ENCODE data around the gene DHRS7C. TPM values are rescaled to one million over a fixed set of nuclear protein-coding genes. Genes with fewer than 3 reads are reported as not detected.

The DHRS7C gene
- not detected in 2 replicates for total RNA-seq

GRCh38 chr17:9790889-9791876 is at the start of gene DHRS7C:
TSS of gene DHRS7C (minus strand) at chr17:9791592. CDS start at chr17:9791284, 308 bp downstream.
- intact Hi-C loops (cut with micrococcal nuclease): no loop called here
- Mint-ChIP-seq H3K36me3 (ENCODE audit: low read depth) (no peaks in the 10 kb centered on the region), H3K4me1 (no peaks in the 10 kb centered on the region)

DNA sequence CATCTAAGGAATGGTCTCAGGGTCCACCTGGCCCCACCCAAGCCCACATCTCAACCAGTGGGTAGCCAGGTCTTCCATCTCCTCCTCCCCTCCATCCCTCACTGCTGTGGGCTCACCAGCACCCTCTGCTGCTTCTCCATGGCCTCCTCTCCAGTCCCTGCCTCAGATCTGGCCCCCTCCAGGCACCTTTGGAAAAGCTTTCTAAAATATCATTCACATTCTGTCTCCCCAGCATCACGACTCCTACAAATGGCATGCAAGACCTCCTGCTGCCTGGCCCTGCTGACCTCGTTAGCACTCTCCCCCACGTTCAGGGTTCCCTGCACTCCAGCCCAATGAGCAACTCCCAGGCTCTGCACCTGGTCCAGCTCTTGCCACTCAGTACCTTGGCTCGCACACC is 48.0 kb upstream of the DHRS7C start:
- no peaks in the 10 kb centered on the region for H3K27me3 Mint-ChIP-seq
- H3K9me3 Mint-ChIP-seq: no peaks in the 10 kb centered on the region
- no peak for DNase-seq
- no peak overlapping the region for H3K27ac Mint-ChIP-seq
- intact Hi-C loops (cut with micrococcal nuclease): no loop called here
- H3K4me3 Mint-ChIP-seq: no peak overlapping the region
- H3K4me1 Mint-ChIP-seq: no peaks in the 10 kb centered on the region
- H3K36me3 Mint-ChIP-seq (ENCODE audit: low read depth): no peaks in the 10 kb centered on the region

More at GRCh38 chr17:9790889-9791876, at the start of gene DHRS7C:
- Mint-ChIP-seq H3K9me3 (no peaks in the 10 kb centered on the region), H3K27me3 (no peaks in the 10 kb centered on the region), H3K4me3 (no peak within 1 kb of the TSS), H3K27ac (no peak within 1 kb of the TSS)
- no peak for DNase-seq

DNA sequence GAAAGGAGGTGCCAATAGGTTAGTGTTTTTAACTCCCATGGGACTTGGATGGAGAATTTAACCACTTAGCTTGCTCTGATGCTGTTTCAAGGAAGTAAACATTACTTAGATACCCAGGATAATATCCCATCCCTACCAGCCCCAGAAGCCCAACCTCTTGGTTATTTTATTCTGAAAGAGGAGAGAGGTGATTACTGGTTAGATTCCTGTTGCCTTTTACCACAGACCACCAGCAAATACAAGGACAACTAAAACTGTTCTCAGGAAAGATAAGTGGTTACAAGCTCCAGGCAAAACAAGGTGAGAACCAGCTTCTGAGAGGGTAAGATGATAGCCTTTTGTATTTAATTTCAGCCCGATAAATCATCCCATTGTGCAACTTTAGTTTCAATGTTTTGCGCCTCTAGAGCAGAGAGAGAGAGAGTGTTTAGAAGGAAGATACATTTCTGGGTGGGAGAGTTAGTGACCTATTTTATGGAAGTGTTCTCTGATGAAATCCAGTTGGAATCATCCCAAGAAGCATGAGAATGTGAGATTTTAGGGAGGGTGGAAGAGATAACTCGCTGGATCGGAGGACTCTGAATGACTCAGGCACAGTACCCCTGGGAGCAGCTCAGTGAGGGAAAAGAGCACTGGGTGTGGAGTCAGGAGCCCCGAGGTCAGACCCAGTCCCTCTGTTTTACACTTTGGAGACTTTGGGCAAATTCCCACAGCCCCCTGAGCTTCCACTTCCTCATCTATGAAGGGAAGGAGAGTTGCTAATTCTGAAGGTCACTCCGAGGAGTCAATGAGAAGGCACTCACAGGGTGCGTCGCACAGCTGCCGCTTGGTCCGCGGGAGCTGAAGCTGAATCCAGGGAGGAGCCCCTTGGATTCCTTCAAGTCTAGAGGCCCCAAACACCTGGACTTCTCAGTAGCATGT is 46.4 kb upstream of the DHRS7C start:
- Mint-ChIP-seq H3K4me1 (no peaks in the 10 kb centered on the region), H3K4me3 (no peak overlapping the region), H3K27ac (no peak overlapping the region), H3K9me3 (no peaks in the 10 kb centered on the region), H3K27me3 (no peaks in the 10 kb centered on the region), H3K36me3 (ENCODE audit: low read depth) (no peaks in the 10 kb centered on the region)
- intact Hi-C loops (cut with micrococcal nuclease): no loop called here
- no peak for DNase-seq

DNA sequence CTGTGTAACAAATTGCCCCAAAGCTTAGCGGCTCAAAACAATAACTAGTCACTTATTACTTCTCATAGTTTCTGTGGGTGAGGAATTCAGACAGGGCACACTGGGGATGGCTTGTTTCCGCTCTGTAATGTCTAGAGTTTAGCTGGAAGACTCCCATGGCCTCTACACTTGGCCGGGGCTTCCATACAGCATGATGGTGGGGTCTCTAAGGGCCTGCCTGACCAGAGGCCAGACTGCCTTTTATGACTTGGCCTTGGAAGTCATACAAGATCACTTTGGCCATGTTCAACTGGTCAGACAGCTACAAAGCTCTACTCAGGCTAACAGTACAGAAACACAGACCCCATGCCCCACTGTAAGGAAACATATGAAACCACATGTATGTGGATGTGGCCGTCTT is 42.5 kb upstream of the DHRS7C start:
- Mint-ChIP-seq H3K27ac (no peak overlapping the region), H3K36me3 (ENCODE audit: low read depth) (no peaks in the 10 kb centered on the region), H3K4me1 (no peaks in the 10 kb centered on the region), H3K27me3 (no peaks in the 10 kb centered on the region), H3K9me3 (no peaks in the 10 kb centered on the region), H3K4me3 (no peak overlapping the region)
- intact Hi-C loops (cut with micrococcal nuclease): no loop called here
- DNase-seq: no peak

DNA sequence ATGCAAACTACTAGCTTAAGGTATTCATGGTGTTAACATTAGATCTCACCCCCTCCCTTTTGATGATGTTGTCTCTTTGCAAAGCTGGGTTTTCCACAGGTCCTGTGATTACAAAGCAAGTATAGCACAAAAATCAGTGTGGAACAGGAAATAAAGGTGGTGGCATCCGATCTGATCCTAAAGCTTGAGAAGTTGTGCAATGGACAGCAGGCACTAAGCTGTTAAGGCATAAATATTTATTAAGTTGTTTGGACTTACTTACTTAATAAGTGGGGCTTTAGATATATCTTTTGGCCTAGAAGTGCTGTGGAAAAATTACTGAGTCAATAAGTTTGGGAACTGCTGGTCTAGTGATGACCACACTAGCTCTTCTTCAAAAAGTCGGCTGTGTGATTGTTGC is 39.3 kb upstream of the DHRS7C start:
- Mint-ChIP-seq H3K9me3 (no peaks in the 10 kb centered on the region), H3K36me3 (ENCODE audit: low read depth) (no peaks in the 10 kb centered on the region), H3K4me1 (no peaks in the 10 kb centered on the region), H3K27ac (no peak overlapping the region), H3K27me3 (no peaks in the 10 kb centered on the region), H3K4me3 (no peak overlapping the region)
- no peak for DNase-seq
- intact Hi-C loops (cut with micrococcal nuclease): no loop called here

DNA sequence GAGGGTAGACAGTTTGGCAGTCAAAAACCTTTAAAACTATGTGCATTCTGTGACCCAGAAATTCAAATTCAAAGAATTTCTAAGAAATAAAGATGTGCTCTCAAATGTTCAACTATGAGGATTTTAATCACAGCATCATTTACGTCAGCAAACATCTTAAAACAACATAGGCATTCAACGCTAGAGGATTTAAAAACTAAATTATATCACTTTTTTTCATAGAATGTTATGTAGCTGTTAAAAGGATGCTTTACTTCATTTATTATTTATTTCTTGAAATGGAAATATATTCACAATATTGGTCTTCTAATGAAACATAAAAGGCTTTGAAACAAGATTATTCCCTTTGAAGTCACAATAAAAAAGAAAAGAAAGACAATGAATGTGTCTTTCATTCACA is 38.0 kb upstream of the DHRS7C start:
- Mint-ChIP-seq H3K27me3 (no peaks in the 10 kb centered on the region), H3K27ac (no peak overlapping the region), H3K36me3 (ENCODE audit: low read depth) (no peaks in the 10 kb centered on the region), H3K4me1 (no peaks in the 10 kb centered on the region), H3K9me3 (no peaks in the 10 kb centered on the region), H3K4me3 (no peak overlapping the region)
- no peak for DNase-seq
- intact Hi-C loops (cut with micrococcal nuclease): no loop called here

DNA sequence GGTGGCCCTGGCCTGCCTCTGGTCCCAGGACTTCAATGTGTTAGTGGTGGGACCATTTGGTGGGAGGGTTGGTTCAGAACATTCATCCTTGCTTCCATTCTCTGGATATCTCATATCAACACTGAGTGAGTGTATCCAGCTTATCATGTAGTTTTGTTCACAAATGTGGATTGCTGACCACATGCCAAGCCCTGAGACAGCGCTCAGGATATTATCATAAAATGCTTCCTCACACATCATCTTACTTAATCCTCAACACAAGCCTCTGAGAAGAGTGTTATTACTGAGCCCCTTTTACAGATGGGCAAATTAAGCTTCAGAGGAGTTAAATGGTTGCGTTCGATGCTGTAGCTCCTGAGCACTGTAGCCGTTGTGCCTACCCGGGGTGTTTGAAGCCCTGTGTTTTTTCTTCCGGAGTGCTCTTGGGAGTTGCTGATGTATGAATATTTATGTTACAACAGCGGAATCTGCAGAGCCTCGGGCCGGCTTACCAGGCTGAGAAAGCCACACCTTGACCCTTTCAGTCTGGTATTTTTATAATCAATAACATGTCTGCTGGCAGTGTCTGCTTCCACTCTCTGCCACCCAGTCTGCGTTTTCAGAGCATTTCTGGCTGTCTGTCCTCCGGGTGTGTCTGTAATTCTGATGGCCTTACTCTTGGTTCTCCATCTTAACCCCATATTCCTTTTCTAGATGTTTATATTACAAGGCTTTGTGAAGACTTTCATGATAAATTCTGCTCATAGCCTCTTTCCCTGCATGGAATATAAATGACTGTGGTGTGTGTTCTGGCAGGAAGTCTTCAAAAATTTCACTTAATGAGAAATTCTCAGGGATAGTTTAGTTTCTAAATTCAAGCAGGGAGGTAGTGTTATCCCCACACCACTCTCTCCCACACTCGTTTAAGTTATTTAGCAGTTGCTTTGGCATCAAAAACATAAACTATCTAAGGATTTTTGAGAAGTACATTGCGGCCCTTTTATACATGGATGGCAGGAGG is 37.2 kb upstream of the DHRS7C start:
- no peak overlapping the region for H3K27ac Mint-ChIP-seq
- H3K4me3 Mint-ChIP-seq: no peak overlapping the region
- intact Hi-C loops (cut with micrococcal nuclease): no loop called here

DNA sequence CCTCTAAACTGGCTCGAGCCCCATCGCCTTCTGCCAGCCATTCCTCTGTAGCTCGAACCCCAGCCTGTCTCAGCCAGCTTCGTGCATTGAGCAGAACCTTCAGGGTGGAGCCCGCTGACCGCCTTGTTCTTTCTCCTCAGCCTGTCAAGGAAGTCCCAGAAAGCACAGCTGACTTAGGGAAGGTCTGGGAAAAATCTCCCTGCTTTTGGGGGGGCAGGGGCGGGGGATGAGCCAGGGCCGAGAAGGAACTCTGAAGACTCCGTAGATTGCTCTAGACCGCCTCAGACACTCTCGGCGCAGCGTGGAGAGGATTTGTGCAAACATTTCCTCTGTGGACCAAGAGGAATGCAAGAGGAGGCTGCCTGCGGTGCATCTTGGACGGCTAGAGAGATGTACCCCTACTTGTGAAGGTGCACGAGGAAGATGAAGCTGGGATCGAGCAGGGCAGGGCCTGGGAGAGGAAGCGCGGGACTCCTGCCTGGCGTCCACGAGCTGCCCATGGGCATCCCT is 34.3 kb upstream of the DHRS7C start, which contains the start of gene GLP2R:
GLP2R (plus strand) TSS at position 284 of the 510 bp plus-strand sequence; CDS start at position 424, 140 bp downstream.
- no peaks in the 10 kb centered on the region for H3K36me3 Mint-ChIP-seq (ENCODE audit: low read depth)
- DNase-seq: no peak
- H3K4me1 Mint-ChIP-seq: no peaks in the 10 kb centered on the region
- no peaks in the 10 kb centered on the region for H3K9me3 Mint-ChIP-seq
- H3K27ac Mint-ChIP-seq: no peak within 1 kb of the TSS
- H3K27me3 Mint-ChIP-seq: no peaks in the 10 kb centered on the region
- H3K4me3 Mint-ChIP-seq: no peak within 1 kb of the TSS
- intact Hi-C loops (cut with micrococcal nuclease): no loop called here

More for the DNA sequence above, 37.2 kb upstream of the DHRS7C start:
- DNase-seq: no peak
- no peaks in the 10 kb centered on the region for H3K4me1 Mint-ChIP-seq
- H3K27me3 Mint-ChIP-seq: no peaks in the 10 kb centered on the region
- no peaks in the 10 kb centered on the region for H3K9me3 Mint-ChIP-seq
- H3K36me3 Mint-ChIP-seq (ENCODE audit: low read depth): no peaks in the 10 kb centered on the region

DNA sequence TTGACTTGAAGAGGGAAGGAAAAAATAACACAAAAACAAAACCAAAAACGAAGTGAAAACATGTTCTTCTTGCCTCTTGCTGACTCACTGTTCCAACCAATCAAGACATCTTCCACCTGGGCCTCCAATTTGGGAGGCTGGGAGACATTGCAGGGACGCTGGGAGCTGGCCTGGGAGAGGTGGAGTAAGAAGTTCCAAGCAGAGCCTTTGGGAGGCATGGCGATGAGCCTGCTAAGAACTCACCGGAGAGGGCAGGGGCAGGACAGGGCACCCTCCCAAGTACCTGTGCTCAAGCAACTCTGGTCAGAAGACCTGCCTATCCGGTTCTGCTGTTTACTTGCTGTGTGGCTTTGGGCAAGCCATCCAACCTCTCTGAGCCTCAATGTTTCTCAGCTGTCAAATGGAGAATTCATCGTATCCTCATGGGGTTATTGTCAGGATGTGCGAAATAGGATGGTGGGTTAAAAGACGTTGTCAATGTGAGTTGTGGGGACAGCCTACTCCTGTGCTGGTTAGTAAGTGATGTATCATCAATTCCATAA is 33.5 kb upstream of the DHRS7C start:
- DNase-seq: no peak
- H3K4me1 Mint-ChIP-seq: no peaks in the 10 kb centered on the region
- H3K4me3 Mint-ChIP-seq: no peak overlapping the region
- H3K9me3 Mint-ChIP-seq: no peaks in the 10 kb centered on the region
- no peaks in the 10 kb centered on the region for H3K36me3 Mint-ChIP-seq (ENCODE audit: low read depth)
- H3K27me3 Mint-ChIP-seq: no peaks in the 10 kb centered on the region
- intact Hi-C loops (cut with micrococcal nuclease): no loop called here
- H3K27ac Mint-ChIP-seq: no peak overlapping the region

GRCh38 chr17:9824094-9824493 is 32.7 kb upstream of the DHRS7C start:
- no peak overlapping the region for H3K27ac Mint-ChIP-seq
- H3K27me3 Mint-ChIP-seq: no peaks in the 10 kb centered on the region
- no peak for DNase-seq
- no peaks in the 10 kb centered on the region for H3K9me3 Mint-ChIP-seq
- intact Hi-C loops (cut with micrococcal nuclease): no loop called here
- H3K36me3 Mint-ChIP-seq (ENCODE audit: low read depth): no peaks in the 10 kb centered on the region
- H3K4me3 Mint-ChIP-seq: no peak overlapping the region
- no peaks in the 10 kb centered on the region for H3K4me1 Mint-ChIP-seq

- intact Hi-C loops (cut with micrococcal nuclease): no loop called here
- Mint-ChIP-seq H3K9me3 (no peaks in the 10 kb centered on the region), H3K4me1 (no peaks in the 10 kb centered on the region), H3K27me3 (no peaks in the 10 kb centered on the region), H3K27ac (no peak within 1 kb of the TSS), H3K36me3 (ENCODE audit: low read depth) (no peaks in the 10 kb centered on the region), H3K4me3 (no peak within 1 kb of the TSS)
- DNase-seq: no peak
Observed at GRCh38 chr17:9821921-9822320, 30.5 kb upstream of the DHRS7C start, which contains the start of gene GSG1L2. TSS of gene GSG1L2 (minus strand) at chr17:9822079. CDS start at chr17:9822071, 8 bp downstream.

DNA sequence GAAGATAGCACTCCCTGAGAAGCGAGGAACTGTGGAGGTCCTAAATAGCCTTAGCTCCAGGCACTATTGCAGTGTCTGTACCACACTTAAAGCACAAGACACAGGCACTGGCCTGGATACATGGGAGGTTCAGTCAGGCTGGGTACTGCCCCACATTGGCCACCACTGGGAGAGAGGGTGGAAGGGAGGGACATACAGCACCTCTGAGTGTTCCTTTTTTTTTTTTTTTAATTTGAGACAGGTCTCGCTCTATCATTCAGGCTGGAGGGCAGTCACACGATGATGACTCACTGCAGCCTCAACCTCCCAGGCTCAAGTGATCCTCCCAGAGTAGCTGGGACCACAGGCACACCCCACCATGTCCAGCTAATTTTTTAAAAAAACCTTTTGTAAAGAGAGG is 29.1 kb upstream of the DHRS7C start:
- intact Hi-C loops (cut with micrococcal nuclease): no loop called here
- no peak for DNase-seq
- no peaks in the 10 kb centered on the region for H3K9me3 Mint-ChIP-seq
- H3K36me3 Mint-ChIP-seq (ENCODE audit: low read depth): no peaks in the 10 kb centered on the region
- no peaks in the 10 kb centered on the region for H3K27me3 Mint-ChIP-seq
- no peak overlapping the region for H3K27ac Mint-ChIP-seq
- H3K4me1 Mint-ChIP-seq: no peaks in the 10 kb centered on the region
- no peak overlapping the region for H3K4me3 Mint-ChIP-seq
